HG03460 (cell line): ENCODE data around the gene PEPD.

Source experiments
- ATAC-seq: cut with Tn5 transposase; IDR thresholded peaks from one replicate; pipeline ENCODE4 v1.9.1; 2021; ENCODE audit not compliant: unreplicated experiment

The PEPD gene

DNA sequence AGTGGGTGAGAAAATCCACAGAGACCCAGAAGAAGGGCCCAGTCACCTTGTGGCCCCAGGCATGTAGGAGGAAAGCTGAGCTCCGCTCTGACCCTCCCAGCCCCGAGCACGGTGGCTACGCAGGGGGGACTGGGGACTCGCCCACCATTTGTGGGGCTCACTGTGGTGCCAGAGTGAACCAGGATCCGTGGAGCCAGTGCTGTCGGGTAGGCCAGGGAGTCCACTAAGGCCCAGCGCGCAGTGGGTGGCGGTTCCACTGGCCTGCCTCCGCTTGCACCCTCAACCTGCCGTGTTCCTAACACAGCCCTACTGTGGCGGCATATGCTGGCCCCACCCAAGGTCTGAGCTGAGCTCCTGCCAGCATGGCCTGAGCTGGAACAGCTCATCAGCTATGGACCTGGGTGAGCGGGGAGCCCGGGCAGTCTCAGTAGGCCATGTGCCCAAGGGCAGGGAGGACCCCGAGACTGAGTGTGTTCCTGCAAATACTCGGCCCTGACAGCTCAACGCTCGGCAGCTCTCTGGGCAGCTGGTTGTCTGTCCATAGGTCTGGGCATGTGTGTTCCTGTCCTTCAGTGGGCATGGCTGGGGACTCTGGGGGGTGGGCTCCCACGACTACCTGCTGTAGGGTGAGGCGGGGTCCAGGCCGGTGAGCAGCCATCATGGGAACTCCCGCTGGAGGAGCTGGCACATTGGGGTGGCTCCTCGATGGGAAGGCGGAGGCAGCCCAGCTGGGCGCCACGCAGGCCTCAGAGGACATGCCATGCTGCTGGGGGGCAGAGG, 111.5 kb downstream of the PEPD start:
- ATAC-seq = no peak

DNA sequence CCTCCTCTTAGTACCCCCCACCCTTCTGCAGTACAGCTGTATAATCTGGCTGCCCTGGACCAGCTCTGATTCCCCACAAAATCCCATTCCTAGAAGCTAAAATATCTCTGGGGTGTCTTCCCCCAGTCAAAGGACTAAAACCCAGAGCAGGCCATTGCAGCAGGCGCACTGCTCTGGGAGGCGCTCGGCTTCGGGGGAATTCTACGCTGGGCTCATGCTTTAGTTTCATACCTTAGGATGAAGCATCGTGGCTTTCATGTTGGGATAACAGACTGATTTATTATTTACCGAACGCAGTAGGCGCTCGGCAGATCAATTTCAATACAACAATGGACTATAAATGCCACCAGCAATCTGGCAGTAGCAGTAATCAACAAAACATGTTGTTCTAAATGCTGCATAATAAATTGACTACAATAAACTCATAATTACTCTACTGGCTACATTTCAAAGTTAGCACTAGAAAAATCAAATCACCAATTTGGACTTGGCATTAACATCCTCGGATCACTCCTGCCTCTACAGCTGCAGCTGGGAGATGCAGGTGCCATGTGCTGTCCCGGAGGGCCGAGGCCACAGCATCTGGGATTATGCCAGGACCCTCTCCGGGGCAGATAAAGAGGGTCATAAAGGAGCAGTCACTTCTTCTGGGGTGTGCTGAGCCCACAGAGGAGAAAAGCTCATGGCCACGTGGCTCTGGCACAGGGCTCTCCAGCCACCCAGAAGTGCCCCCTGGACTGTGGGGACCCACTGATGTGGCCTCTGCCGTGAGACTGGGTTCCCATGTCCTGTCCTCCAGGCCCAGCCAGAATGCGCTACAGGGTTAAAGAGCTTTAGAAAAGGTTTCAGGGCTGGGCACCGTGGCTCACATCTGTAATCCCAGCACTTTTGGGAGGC, 112.8 kb downstream of the PEPD start:
- ATAC-seq = no peak

DNA sequence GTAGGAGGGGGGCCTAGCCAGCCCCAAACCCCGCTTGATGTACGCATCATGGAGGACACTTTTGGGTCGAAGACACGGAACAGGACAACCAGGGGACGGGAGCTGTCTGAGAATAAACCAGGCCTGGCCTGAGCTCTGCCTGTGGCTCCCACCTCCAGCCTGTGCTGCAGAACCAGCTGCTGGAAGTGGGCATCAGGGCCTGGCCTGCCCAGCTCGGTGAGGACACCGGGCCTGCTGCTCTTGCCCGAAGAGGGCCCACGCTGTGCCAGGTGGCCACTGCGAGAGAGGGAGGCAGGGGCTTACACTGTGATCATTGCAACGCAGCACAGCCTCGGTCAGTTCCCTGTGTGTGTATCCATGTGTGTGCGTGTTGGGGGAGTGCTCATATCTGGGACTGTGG, 113.5 kb downstream of the PEPD start:
- no peak for ATAC-seq

DNA sequence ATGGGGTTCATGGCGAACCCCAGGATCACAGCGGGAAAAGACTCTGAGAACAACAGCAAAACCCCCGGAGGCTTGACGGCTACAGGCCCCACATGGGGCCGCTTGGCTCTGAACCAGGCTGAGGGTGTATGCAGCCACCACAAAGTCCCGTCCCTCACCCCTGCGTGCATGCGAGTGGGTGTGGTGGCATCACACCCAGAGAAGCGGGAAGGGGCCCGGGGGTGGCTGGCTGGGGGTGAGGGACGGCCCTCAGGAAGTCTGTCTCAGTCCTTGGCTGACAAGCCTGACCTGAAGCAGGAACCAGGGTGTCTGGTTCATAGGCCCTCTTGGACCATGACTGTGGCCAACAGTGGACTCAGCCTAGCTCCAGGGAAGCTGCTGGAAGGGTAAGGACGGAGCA, 113.9 kb downstream of the PEPD start:
- no peak for ATAC-seq

DNA sequence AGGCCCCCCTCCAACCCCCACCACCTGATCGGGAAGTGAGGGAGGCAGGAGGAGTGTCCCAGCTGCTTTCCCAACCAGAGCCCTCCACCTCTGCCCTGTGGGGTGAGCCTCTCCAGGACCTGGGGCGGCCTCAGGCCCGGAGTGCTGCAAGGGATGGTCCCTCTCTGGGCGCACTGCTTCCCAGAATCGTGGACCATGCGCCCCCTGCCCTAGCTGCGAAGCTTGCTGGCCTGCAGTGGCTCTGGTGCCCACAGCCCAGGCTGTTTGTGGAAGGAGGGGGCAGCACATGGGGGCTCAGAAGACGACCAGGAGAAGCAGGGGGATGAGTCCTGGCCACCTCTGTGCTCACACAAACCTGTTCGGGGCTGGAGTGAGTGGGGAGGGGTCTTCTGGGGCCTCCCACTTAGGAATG, 114.4 kb downstream of the PEPD start:
- no peak for ATAC-seq

DNA sequence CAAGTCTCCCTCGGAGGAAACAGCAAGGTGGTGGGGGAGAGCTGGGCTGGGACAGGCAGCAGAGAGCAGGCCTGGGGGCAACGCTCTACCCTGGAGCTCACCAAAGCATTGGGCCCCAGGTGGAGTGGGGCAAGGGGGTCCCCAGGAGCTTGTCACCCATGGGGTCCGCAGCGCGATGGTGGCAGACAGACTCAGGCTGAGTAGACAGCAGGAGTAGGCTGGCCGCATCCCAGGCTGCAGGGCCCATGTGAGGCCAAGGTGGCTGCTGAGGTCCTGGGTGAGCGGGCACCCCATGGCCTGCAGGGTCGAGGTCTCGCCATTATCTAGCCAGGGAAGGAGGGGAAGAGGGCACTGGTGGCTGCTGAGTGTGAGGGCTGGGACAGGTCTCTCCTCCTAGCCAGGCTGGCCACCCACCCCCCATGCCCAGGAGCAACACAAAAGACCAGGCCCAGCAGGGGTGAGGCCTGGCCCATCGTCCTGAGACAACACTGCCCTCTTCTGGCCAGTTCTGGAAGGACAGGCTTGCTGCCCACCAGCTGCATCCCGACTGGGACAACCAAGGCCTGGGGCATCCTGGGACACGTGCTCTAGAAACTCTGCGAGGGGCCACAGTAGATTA, 115.0 kb downstream of the PEPD start:
- no peak for ATAC-seq

DNA sequence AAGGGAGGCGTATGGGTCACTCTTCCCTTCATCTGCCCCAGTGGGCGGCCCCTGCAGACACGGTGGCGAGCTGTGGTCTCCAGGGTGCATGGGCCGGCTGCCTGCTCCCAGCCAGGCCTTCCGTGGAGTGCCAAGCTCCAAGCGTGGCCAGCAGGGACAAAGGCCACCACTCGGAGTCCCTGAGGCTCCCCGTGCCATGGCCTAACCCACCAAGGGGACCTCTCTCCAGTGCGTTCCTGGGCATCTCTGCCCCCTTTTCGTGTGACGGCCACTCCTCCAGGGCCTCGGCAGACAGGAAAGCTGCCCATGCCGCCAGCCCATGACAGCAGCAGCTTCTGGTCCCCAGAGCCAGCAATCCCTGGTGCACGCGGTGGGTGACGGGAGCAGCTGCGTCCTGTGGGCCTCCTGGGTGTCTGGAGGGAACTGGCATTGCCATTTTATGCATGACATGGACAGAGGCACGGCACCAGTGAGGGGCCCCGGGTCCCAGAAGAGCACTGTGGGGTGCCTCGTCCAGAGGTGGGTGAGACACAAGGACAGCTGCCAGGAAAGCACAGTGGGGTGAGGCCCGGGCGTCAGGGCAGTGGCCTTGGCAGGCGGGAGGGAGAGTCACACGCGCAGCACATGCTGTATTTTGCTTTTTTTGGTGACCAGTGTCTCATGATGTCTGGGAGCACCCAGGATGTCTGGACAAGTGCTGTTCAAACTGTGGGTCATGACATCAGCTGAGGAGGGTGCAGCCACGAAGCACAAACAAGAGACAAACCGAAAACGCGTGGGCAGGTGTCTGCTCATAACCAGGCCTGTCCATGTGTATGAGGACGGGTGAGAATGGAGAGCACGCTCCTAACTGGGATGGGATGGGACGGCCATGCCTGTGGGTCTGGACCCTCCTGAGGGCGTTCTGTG, 115.8 kb downstream of the PEPD start:
- no peak for ATAC-seq

DNA sequence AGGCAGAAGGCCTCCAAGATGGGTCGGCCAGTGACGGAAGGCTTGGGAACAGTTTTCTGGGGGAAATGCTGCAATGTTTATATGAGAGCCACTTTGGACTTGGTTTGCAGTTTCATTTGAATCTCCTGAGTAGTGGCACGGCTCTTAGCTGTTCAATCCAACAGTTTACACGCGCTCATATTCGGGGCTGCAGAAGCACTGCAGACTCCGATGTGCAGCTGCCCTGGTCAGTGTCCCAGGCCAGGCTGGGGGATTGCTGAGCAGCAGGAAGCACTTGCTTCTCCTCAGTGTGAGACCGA, 116.4 kb downstream of the PEPD start:
- ATAC-seq = no peak

DNA sequence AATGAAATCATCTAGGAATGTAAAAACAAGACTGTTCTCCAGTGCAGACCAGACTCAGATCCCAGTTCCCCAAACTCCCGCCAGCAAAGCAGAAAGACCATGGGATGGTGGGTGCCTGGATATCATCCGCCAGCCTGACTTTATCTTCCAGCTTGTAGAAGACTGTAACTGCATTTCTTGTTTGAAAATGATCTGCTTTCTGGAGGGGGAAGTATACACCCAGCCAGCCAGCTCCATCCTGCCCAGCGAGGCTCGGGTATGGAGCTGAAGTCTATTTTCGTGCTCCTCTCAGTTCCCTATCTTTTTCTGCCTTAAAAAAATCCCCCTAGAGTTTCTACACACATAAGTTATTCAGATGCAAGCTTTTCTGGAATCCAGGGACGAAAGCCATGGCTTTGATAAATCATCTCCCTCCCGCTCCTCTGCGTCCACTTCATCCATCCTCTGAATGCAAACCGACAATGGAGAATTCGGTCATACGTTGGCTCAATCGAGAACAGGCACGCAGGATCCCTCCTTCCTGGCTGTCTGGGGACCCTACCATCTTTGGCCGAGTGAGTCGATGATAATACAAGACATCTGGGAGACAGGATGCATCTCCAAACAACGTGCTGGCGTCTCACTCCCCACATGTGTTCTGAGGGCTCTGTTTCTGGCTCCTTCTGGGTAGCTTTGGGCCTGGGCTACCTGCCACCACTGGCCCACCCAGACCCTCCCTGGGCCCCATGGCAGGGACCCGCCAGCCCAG, 116.9 kb downstream of the PEPD start:
- no peak for ATAC-seq

DNA sequence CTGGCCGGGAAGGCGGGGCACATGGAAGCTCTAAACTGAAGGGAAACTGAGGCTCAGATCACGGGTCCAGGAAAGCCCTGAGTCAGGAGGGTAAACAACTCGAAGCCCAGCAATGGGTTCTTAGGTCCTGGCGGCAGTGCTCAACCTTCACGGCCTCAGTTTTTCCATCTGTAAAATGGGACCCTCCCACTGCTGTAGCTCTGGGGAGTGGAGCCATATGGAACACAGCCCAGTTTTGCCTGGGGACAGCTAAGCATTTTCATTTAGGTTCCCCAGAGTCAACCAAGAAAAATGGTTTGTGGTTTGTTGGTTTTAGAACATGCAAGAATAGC, 117.7 kb downstream of the PEPD start:
- ATAC-seq = no peak

DNA sequence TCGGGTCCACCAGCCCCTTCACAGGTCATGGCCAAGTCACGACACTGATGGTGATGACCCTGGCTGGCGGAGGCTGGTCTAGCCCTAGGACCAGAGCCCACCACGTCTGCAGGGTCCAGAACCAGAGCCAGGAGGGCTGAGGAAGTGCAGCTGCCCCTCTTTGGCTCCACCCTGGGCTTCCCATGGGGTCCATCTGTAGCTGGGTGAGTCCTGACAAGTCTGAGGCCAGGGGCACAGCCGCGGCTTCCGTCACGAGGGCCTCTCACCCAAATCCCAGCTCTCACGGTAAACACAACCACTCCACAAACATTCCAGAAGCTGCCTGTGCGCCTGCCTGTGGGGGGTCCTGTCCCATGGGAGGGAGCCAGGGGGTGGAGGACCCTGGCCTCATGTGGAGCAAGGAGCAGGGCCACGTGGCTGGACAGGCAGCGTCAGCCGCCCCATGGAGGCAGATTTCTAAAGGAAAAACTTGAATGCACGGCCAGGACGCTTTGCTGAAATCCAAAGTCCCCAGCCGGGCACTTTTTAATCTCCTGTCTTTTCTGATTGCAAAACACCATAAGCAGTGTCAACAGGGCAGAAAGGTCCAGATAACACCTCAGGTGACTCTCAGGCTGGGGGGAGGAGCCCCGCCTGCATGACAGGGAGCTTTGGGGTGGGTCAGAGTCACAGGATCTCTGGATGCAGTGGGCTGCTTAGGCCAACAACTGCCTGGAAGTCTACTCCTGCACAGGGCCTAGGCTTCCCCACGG, 118.2 kb downstream of the PEPD start:
- ATAC-seq = no peak

DNA sequence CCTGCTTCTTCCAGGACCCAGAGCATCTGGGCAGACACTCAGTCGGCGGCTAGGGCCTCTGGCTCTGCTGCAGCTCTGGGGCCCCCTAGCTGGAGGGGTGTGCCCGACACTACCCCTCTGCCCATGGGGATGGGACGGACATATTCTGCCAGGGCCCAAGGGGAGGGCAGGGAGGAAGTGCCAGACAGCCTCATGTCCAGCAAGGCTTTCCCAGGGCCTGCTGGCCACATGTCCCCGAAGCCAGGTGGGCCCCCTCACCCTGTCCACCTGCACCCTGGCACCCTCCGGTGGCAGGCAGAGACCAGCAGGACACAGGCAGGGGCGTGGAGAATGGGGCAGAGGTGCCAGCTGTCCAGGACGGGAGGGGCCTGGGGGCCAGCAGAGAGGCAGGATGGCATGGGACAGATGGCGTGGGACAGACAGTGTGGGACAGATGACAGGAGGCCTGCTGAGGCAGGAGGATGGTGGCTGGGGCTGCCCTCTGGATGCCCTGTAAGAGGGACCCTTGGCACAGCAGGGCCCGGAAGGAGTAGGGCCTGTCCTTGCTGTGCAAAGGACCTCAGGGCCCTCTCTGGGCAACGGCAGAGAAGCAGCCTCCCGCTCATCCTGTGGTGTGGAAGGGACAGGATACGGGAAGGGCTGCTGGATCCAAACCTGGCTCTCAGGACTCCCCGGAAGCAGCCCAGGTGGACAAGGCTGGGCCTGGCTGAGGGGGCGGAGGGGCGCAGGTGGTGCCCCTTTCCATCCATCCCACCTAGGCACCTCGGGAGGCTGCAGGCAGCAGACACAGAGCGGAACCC, 119.0 kb downstream of the PEPD start:
- ATAC-seq = no peak

DNA sequence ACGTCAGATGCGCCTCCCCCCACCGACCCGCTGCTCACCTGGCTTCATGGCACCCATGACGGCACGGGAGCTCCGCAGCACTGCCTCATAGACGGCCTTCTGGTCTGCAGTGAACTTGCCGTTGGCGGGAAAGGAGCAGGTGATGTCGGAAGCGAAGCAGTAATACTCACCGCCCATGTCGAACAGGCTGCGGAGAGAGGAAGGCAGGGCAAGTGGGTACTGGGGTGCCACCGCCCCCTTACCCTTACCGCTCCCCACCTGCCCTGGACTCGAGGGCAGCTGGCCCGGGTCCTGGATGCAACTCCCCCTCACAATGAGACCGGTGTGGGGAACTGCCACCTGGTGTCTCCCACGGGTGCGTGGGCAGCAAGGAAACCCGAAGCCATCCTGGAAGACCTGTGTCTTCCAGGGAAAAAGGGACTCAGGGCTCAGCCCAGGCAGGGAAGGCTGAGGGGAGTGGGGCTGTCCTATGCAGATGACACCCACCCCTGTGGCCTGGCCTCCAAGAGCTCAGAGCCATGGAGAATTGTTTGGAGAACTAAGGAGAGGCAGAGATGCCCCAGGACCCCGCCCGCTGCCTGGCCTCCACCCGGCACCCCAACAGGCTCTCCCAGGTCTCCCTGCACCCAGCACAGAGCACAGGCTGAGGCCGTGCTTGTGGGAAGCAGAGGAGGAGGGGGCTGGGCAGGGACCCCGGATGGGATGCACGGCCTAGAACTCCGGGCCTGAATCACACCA, 119.7 kb downstream of the PEPD start:
- no peak for ATAC-seq

DNA sequence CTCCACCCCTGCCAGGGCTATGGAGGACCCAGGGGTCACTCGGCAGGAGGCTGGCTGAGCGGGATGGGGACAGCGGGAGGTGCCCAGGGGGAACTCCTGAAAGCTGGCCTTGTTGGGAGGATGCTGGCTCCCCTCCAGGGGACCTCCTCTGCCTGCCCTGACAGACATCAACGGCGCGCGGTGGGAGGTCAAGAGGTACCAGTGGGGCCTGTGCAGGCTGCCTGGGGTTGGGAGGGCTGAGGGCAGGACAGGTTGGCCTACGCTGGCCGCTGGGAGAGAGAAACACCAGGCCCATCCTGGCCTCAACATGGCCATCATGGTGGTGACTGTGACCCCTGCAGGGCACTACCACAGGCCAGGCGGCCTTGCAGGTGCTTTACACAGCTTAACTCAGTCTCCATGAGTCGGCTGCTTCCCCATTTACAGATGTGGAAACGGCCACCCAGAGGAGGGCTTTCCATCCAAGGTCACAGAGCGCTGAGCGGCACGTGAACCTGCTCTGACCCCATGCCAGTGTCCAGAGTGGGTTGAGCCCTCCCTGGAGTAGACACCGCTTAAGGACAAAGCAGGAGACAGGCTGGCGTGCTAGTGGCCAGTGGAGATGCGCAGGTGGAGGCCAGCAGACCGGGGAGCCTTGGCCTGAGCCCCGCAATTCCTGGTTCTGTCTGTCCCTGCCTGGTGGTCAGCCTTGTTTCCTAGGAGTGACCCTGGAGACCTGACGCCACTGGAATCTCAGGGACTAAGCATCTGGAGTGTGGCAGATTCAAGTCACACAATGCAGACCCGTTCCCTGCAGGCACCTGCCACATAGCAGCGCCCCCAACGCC, 120.5 kb downstream of the PEPD start:
- no peak for ATAC-seq

DNA sequence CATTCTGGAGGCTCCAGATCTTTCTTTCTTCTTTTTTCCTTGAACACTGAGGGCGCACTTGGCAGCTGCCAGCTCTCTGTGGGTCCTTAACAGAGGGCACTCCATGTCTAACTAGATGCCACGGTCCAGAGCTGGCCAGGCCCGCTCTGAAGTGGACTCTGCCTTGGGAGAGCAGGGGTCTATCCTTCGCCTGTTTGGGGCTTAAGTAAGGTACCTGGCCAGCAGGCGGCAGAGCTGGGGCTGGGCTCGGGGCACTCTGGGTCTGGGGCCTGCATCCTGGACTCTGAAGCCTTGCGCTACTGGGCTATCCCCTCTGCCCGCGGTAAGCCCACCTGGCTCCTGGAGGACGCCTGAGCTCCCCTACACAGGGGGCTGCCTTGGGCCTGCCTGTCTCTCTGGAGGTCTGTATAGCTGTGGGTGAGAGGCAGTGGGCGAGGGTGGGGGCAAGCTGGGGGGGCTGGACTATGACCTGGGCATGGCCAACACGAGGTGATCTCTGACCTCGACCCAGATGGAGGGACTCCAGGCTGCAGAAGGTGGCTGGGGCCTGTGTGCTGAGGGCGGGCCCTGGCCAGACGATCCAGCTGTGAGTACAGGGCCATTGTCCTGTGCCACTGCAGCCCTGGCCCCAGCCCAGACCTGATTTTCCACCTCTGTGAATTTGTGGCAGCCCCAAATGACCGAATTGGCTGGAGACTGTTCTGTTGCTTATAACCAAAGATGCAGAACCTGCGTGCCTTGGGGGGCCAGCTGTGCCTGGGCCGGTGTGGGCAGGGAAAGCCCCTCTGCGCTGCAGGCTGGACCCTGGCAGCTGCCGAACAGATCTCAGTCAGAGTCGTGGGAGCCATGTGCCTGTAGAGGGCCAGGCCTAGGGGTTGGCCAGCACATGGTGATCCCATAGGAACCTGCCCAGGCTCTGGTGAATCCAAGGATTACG, 121.6 kb downstream of the PEPD start:
- no peak for ATAC-seq

DNA sequence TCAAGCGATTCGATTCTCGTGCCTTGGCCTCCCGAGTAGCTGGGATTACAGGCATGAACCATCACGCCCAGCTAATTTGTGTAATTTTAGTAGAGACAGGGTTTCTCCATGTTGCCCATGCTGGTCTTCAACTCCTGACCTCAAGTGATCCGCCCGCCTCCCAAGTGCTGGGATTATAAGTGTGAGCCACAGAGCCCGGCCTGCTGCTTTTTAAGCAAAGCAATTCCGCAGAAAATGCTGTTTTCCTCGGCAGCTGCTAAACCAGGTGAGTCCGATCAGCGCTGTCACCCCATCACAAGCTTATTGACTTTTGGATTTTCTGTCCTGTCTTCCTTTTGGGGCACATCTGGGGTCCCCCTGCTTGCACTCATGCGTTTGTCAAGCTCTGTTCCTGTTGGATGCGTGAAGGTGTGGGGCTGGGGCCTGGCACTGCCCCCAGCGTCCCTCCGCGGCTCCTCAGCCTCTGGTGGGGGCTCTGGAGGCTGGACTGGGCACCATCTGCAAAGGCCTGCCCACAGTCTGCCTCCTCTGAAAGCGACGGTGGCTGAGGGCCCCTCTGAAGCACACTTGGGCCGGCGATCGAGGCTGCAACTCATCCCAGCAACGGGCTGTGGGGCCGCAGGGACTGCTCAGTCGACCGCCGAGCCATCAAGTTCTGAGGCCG, 122.4 kb downstream of the PEPD start:
- no peak for ATAC-seq
